GM08714 (cell line): ENCODE data around the gene CFAP65.

Experiments
- H3K4me3 ChIP-seq: fragments of 200-500 bp; sonication (Bioruptor generic); 2 replicates; pipeline ENCODE4 v1.5.1; 2014; ENCODE audit warnings: mild to moderate bottlenecking, low read length, inconsistent platforms
- ZNF274 ChIP-seq: IDR thresholded peaks from 2 replicates; pipeline ENCODE4 v1.6.1; 2012; ENCODE audit warnings: mild to moderate bottlenecking, low read depth, low read length

Gene CFAP65, protein sequence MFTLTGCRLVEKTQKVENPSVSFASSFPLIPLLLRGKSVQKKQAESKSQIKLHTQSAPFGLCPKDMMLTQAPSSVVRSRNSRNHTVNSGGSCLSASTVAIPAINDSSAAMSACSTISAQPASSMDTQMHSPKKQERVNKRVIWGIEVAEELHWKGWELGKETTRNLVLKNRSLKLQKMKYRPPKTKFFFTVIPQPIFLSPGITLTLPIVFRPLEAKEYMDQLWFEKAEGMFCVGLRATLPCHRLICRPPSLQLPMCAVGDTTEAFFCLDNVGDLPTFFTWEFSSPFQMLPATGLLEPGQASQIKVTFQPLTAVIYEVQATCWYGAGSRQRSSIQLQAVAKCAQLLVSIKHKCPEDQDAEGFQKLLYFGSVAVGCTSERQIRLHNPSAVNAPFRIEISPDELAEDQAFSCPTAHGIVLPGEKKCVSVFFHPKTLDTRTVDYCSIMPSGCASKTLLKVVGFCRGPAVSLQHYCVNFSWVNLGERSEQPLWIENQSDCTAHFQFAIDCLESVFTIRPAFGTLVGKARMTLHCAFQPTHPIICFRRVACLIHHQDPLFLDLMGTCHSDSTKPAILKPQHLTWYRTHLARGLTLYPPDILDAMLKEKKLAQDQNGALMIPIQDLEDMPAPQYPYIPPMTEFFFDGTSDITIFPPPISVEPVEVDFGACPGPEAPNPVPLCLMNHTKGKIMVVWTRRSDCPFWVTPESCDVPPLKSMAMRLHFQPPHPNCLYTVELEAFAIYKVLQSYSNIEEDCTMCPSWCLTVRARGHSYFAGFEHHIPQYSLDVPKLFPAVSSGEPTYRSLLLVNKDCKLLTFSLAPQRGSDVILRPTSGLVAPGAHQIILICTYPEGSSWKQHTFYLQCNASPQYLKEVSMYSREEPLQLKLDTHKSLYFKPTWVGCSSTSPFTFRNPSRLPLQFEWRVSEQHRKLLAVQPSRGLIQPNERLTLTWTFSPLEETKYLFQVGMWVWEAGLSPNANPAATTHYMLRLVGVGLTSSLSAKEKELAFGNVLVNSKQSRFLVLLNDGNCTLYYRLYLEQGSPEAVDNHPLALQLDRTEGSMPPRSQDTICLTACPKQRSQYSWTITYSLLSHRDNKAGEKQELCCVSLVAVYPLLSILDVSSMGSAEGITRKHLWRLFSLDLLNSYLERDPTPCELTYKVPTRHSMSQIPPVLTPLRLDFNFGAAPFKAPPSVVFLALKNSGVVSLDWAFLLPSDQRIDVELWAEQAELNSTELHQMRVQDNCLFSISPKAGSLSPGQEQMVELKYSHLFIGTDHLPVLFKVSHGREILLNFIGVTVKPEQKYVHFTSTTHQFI (N-terminal part only)

DNA sequence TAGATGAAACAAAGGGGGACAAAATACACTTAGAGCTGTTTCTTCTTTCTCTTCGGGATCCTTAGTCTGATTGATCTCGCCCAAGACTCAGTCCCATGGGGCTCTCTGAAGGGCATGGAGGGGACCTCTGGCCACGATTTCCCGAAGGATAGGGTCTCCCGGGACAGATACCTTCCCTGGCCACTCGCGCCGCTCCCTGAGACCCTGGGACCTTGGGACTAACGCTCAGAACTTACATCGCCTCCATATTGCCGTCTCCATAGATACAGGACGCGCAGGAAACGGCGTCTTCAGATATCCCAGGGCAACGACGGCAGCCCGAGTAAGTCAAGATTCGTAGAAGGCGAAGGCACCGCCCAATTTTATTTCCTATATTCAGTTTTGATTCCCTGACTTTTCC, at the start of gene CFAP65:
Gene CFAP65 (minus strand): TSS at position 265 of the 400 bp plus-strand sequence. CDS start 2,468 bp downstream, outside the sequence.
- TF ChIP-seq ZNF274 = no peak
- H3K4me3 ChIP-seq = no peak within 1 kb of the TSS

DNA sequence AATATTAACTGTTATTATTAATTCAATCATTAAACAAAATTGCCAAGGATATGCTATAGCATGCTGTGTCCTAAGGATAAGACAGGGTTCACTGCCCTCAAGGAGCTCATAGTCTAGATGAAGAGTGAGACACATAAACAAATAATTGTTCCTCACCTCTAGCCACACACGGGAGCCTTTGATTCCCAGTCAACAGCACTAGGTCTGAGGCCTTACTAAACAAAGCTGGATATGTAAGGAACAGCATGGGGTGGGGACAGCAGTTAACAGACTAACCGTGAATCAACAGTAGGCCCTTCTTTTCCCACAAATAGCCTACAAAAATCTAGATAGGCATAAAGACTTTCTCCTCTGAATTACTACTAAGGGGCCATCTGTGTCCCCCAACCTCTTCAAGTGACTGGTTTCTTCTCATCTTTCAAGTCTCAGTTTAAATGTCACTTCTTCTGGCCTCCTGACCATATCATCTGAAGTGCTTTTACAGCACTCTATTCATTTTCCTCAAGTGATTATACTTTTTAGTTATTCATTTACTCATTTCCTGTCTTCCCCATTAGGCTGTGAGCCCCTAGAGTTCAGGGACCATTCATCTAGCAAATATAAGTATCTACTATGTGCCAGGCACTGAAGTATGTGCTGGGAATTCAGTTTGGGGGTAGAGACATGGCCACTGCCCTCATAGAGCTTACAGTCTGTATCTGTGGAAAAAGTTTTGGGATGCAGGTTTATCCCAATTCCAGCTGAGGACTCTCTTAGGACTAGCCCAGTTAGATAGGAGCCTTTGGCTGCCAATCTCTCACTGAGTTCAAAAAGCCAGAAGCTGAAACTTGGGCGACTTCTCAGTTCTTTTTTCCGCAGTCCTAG, 49.4 kb upstream of the CFAP65 start:
- TF ChIP-seq ZNF274 = no peak

GRCh38 chr2:219089330-219089729, 48.0 kb upstream of the CFAP65 start:
- no peak overlapping the region for H3K4me3 ChIP-seq
- no peak for TF ChIP-seq ZNF274

More for the DNA sequence above, 49.4 kb upstream of the CFAP65 start:
- no peak overlapping the region for H3K4me3 ChIP-seq

DNA sequence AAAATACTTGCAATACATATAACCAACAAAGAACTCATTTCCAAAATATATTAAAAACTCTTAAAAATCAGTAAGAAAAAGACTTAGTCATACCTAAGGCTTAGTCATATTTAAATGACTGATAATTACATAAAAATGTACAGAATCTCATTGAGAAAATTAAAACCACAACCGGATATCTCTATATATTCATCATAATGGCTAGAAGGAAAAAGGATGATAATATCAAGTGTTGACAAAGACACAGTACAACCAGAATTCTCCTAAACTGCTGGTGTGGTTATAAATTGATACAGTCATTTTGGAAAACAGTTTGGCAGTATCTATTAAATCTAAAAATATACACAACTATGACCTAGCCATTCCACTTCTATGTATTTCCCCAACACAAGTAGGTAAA, 46.5 kb upstream of the CFAP65 start:
- H3K4me3 ChIP-seq = no peak overlapping the region
- no peak for TF ChIP-seq ZNF274

GRCh38 chr2:219087361-219087760, 46.0 kb upstream of the CFAP65 start:
- no peak overlapping the region for H3K4me3 ChIP-seq
- no peak for TF ChIP-seq ZNF274

GRCh38 chr2:219086196-219086595, 44.9 kb upstream of the CFAP65 start:
- TF ChIP-seq ZNF274 = no peak
- no peak overlapping the region for H3K4me3 ChIP-seq

DNA sequence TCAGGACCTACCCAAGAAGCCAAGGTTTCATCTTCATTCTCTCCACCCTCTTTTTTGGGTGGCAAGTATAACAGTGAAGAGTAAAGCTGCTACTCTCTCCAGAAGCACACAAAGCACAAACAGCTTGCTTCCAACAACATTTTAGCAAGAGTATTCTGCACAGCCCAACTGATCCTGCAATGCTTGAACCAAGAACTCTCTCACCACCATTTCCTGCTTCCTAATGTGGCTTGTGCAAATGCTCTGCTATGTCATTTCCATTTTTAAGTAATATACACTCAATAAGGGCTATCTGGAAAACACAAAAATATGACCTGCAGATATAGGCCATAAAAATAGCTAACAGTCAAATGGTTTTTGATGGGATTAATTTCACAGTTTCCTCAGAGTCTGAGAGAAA, 43.5 kb upstream of the CFAP65 start:
- H3K4me3 ChIP-seq = no peak overlapping the region
- no peak for TF ChIP-seq ZNF274

DNA sequence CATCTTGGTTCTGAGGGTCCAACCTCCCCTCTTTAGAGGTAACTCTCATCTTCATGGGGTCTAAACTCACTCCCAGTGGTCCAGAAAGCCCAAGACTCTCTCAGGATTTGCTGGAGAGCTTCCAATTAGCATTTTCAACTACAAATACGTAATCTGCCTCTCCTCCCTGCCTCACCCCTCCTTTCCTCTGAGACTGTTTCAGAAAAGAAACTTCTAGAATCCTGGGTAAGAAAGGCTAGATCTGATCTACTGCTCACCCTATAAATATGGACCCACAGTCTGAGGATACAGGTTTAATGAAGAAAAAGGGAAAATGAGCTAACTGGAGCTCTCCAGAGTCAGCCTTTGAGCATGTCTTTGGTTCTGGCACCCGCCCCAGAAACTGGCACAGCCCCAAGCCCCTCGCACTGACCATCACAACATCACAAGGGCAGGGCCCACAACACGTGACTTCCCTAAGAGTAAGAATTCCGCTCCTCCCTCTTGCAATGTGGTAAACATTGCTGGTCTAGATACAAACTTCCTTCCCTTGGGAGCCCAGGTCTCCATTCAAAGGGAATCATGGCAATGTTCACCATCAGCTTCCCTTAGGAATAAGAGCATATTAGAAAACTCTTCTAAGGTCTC, 41.1 kb upstream of the CFAP65 start:
- TF ChIP-seq ZNF274 = no peak
- H3K4me3 ChIP-seq = no peak overlapping the region

DNA sequence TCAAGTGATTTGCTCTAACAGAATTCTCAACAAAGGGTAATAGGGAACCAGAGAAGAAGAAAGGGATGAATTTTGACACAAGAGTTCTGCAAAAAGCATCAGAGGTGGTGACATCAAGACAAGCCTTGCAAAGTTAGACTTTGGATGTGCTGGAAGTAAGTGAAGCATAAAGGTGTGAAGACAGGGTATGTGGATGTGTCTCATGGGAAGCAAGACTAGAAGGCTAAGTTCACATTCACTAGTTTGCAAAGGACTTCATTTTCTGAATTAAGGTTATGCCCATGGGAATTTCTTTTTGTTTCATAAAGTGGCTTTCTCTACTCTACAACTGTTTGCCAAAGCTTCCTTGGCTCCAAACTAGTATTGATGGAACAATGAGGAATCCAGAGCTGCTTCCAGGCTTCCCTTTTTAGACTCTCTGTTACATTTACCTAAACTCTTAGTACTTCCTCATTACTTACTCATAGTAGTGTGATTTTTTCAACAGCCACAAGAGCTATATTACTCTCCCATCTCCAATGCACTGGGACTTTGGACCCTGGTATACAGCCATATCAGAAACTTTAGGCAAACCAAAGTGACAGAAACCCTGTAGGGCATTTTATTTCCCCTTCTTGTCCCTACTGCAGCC, 40.5 kb upstream of the CFAP65 start:
- H3K4me3 ChIP-seq = no peak overlapping the region
- TF ChIP-seq ZNF274 = no peak

- TF ChIP-seq ZNF274 = no peak
- no peak overlapping the region for H3K4me3 ChIP-seq
Observed at GRCh38 chr2:219081096-219081495, 39.8 kb upstream of the CFAP65 start.

GRCh38 chr2:219079417-219079816, 38.1 kb upstream of the CFAP65 start:
- TF ChIP-seq ZNF274 = no peak
- no peak overlapping the region for H3K4me3 ChIP-seq

DNA sequence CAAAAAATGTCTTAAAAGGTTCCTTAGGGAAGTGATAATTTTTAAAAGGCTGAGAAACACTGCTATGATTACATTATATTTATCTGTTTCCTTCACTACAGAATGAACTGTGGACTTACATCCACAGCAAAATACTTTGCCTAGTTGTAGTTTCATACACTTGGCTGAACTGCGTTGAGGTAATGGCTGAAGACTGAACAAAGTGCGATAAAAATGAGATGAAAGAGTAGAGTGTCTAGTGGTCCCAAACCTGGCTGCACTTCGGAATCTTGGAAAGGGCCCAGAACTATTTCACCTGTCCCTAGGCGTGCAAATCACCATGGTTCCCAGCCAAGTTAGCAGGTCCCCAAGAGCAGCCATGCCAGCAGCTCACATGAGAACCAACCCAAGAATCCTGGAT, 37.6 kb upstream of the CFAP65 start:
- no peak for TF ChIP-seq ZNF274
- no peak overlapping the region for H3K4me3 ChIP-seq

DNA sequence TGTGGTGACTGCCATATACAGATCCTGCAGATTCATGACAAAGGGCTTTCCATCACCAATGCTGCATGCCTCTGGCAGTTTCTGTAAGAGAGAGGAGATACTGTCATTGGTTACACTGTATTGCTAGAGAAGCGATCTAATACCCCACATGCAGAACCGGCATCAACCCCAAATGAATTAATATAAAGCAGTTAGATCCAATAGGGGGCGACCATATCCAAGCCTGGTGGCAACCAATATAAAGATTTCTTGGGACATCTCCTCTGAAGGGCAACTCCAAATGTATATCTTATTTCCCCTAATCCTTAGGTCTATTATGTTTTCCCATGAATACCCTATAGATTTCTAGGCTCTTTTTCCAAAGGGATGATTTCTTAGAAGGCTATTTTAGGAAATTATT, 36.8 kb upstream of the CFAP65 start:
- no peak overlapping the region for H3K4me3 ChIP-seq
- TF ChIP-seq ZNF274 = no peak
